Stimulated activated CD8-positive, alpha-beta memory T cell treated with anti-CD3 and anti-CD28 coated beads, Interleukin-12 subunit alpha, Interleukin-12 subunit beta, amount 100 ng/mL, for 4 hours (primary cell): ENCODE results near the gene APPL2.
"Not testable (repeated sequence)": the region's sequence is repeated elsewhere in the genome, so short reads cannot be mapped to it uniquely, and the experiment has no call there.

Experiments
- DNase-seq: peaks from one replicate; pipeline ENCODE4 v3.0.0-alpha.2; 2020; ENCODE audit warnings: low read depth

Gene APPL2

GRCh38 chr12:105192624-105193225 lies 43.2 kb downstream of the APPL2 start:
- DNase-seq = no peak

- DNase-seq = no peak
Measured at GRCh38 chr12:105190530-105190929, 45.4 kb downstream of the APPL2 start.

- DNase-seq = no peak
Measured at GRCh38 chr12:105189293-105189692, 46.7 kb downstream of the APPL2 start.

GRCh38 chr12:105183976-105184375 lies 52.0 kb downstream of the APPL2 start:
- DNase-seq = not testable (repeated sequence)

- DNase-seq = not testable (repeated sequence)
Measured at GRCh38 chr12:105183406-105183805, 52.6 kb downstream of the APPL2 start.

- DNase-seq = not testable (repeated sequence)
Measured at GRCh38 chr12:105179114-105179513, 56.9 kb downstream of the APPL2 start.

- DNase-seq = no peak
Measured at GRCh38 chr12:105177208-105177607, 58.8 kb downstream of the APPL2 start.

- no peak for DNase-seq
Measured at GRCh38 chr12:105175397-105175990, 60.5 kb downstream of the APPL2 start.

GRCh38 chr12:105171691-105172436 lies 64.1 kb downstream of the APPL2 start:
- DNase-seq = no peak

GRCh38 chr12:105170139-105170538 lies 65.8 kb downstream of the APPL2 start:
- DNase-seq = no peak

- no peak for DNase-seq
Measured at GRCh38 chr12:105168006-105168405, 68.0 kb downstream of the APPL2 start.

GRCh38 chr12:105167346-105167745 lies 68.6 kb downstream of the APPL2 start:
- DNase-seq = no peak

GRCh38 chr12:105166736-105167135 lies 69.2 kb downstream of the APPL2 start:
- no peak for DNase-seq

GRCh38 chr12:105164068-105164467 lies 71.9 kb downstream of the APPL2 start:
- DNase-seq = no peak

GRCh38 chr12:105162174-105162573 lies 73.8 kb downstream of the APPL2 start:
- no peak for DNase-seq

GRCh38 chr12:105158876-105159275 lies 77.1 kb downstream of the APPL2 start:
- DNase-seq = no peak

- DNase-seq = no peak
Measured at GRCh38 chr12:105157606-105158005, 78.4 kb downstream of the APPL2 start.

- no peak for DNase-seq
Measured at GRCh38 chr12:105156260-105156659, 79.7 kb downstream of the APPL2 start.

GRCh38 chr12:105142259-105142658 lies 93.7 kb downstream of the APPL2 start:
- no peak for DNase-seq

GRCh38 chr12:105141320-105141922 lies 94.6 kb downstream of the APPL2 start:
- DNase-seq = no peak

GRCh38 chr12:105138248-105138647 lies 97.7 kb downstream of the APPL2 start:
- DNase-seq = no peak
